IPS-20b (cell line): Measurements from ENCODE around the gene VWA5A.

ENCODE experiments used
- H3K27ac ChIP-seq: one replicate; pipeline ENCODE4 v1.5.1; 2013; ENCODE audit warnings: low read length
- H3K27me3 ChIP-seq: 2 replicates; pipeline ENCODE4 v1.6.1; 2013; ENCODE audit warnings: mild to moderate bottlenecking, low read length, inconsistent platforms; ENCODE audit not compliant: insufficient read depth
- H3K36me3 ChIP-seq: 2 replicates; pipeline ENCODE4 v1.6.1; 2013; ENCODE audit warnings: low read depth, mild to moderate bottlenecking, inconsistent platforms, low read length, moderate library complexity; ENCODE audit not compliant: insufficient read depth
- H3K4me1 ChIP-seq: 2 replicates; pipeline ENCODE4 v1.6.1; 2013; ENCODE audit warnings: mild to moderate bottlenecking, control low read depth, inconsistent platforms, low read length, moderate library complexity; ENCODE audit not compliant: insufficient read depth
- H3K4me3 ChIP-seq: 2 replicates; pipeline ENCODE4 v1.5.1; 2013; ENCODE audit warnings: mild to moderate bottlenecking, low read length, inconsistent platforms
- H3K9ac ChIP-seq: 2 replicates; pipeline ENCODE4 v1.6.1; 2013; ENCODE audit warnings: low read depth, mild to moderate bottlenecking, inconsistent platforms, low read length, moderate library complexity
- H3K9me3 ChIP-seq: 2 replicates; pipeline ENCODE4 v1.6.1; 2013; ENCODE audit warnings: mild to moderate bottlenecking, low read depth, low read length, inconsistent platforms; ENCODE audit not compliant: insufficient read depth

Gene VWA5A

DNA sequence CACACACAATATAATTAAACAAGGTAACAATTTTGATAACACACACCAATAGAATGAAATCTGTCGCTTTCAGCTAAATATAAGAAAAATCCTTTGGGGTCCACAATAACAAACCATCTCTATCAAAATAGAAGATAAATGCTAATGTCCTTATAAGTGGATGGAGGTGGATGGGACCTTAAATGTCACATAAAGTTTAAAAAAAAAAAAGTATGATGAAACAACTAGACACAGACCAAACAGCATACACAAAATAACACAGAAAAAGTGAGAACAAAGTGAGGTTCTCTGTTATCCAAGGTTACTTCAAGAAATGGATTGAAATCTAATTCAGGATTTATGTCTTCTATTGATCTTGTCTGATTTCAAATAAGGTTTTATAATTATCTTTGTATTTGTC is 57.3 kb downstream of the VWA5A start:
- Histone ChIP-seq H3K27ac (no peak overlapping the region), H3K36me3 (no peaks in the 10 kb centered on the region), H3K27me3 (peaks cover 52% of the 10 kb centered on the region), H3K9ac (no peak overlapping the region), H3K9me3 (no peaks in the 10 kb centered on the region), H3K4me1 (no peaks in the 10 kb centered on the region; the same call in 1 of the 2 replicates), H3K4me3 (no peak overlapping the region)

DNA sequence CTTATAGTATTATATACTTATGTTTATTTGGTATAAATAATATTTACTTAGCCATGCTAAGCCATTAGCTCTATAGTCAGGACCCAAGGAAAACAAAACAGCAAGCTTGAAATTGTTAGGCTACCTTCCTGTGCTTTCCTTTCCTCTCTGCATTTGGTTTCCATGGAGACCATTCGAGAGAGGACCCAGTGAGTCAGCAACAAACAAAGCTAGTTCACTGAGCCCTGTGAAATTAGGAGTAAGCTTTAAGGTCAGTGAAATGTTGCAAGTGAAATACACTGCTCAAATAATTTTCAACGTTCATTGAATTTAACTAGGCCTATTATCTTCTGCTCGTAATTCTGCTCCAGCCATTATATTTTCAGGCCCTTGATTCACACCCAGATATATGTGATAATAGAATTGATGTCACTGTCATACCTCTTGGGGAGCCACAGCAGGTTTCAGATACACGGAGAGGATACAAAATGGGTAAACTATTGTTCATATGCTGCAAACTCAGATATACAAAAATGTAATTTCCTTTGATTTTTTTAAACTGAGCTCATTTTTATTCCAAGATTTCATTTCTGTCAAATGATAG is 58.8 kb downstream of the VWA5A start:
- Histone ChIP-seq H3K27me3 (peaks cover 38% of the 10 kb centered on the region), H3K4me3 (no peak overlapping the region), H3K4me1 (no peaks in the 10 kb centered on the region; the same call in 1 of the 2 replicates), H3K27ac (no peak overlapping the region), H3K9ac (no peak overlapping the region), H3K36me3 (no peaks in the 10 kb centered on the region), H3K9me3 (no peaks in the 10 kb centered on the region)

DNA sequence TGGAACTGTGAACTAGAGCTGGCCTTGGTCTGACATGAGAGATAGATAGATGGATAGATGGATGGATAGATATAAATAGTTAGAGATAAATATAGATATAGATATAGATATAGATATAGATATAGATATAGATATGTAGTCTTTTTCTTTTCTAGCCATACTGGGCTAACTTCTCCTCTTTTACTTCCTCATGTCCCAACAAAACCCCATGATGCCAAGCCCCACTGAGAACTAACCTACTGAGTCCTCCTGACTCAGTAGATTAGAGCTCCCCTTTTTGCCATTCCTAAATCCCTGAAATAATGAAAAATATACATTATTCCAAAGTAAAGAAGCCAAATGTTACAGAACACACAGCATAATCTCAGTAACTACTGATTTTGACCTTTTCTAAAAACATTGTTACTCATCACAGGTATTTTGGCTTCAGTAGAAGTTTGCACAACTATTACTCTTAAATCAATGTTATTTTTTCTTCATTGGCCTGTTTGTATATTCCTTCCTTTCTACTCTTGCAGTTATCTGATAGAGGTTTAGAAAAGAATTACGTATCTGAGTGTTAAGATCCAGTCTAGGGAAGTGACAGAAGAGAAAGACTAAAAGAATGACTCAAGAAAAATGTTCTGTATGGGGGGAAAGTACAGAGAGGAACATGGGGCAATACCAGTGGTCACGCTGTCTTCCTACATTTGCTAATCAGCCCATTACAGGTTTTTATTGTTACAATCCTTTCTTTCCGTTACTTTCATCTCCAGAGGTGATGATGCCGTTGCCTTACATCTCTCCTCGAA is 61.9 kb downstream of the VWA5A start:
- H3K27ac ChIP-seq, result no peak overlapping the region
- H3K36me3 ChIP-seq, result no peaks in the 10 kb centered on the region
- H3K4me1 ChIP-seq, result no peaks in the 10 kb centered on the region; the same call in 1 of the 2 replicates
- no peak overlapping the region for H3K4me3 ChIP-seq
- H3K9me3 ChIP-seq, result no peaks in the 10 kb centered on the region
- no peak overlapping the region for H3K9ac ChIP-seq
- peaks cover 17% of the 10 kb centered on the region; the same call in 1 of the 2 replicates for H3K27me3 ChIP-seq

DNA sequence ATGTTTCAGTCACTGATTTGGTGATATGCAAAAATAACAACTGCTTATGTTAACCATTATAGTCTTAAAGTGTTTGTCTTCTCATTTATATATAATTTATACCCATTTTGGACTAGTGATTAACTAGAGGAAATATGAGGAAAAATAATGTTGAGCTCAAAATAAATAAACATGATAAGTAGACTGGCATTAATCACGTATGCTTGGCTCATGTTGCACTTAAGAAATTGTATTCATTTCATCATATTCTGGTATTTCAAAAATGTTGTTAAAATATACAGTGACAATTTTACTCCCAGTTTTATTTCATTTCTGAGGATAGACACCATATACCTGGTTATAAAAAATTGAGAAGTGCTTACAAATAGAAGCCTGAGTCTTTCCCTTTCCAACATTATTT is 64.1 kb downstream of the VWA5A start:
- H3K4me3 ChIP-seq, result no peak overlapping the region
- no peaks in the 10 kb centered on the region for H3K36me3 ChIP-seq
- H3K9ac ChIP-seq, result no peak overlapping the region
- H3K27me3 ChIP-seq, result peaks cover 7% of the 10 kb centered on the region; the same call in 1 of the 2 replicates
- H3K9me3 ChIP-seq, result no peaks in the 10 kb centered on the region
- H3K4me1 ChIP-seq, result no peaks in the 10 kb centered on the region
- no peak overlapping the region for H3K27ac ChIP-seq

DNA sequence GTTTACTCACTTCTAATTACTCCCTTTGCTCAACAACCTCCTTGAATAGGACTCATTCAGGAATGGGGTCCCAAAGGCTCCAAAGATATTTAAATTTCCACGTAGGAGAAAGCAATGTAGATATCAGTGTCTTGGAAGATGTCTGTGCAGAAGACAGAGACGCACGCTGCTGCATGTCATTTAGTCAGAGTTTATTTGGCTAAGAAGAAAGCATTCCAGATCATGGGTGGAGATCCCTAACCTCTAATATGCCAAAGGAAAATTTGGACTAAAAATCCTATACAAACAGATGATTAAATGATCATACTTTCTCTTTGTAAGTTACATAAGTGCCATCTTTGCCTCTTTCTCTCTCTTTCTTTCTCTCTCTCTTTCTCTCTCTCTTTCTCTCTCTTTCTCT is 67.8 kb downstream of the VWA5A start, which contains the start of gene OR10D3:
Gene OR10D3, plus strand, starts transcription at position 278 of the 400 bp plus-strand sequence. CDS start 1,925 bp downstream, outside the sequence.
- H3K9me3 ChIP-seq, result no peaks in the 10 kb centered on the region
- no peak within 1 kb of the TSS for H3K9ac ChIP-seq
- no peak within 1 kb of the TSS for H3K27ac ChIP-seq
- no peak within 1 kb of the TSS for H3K4me3 ChIP-seq
- no peaks in the 10 kb centered on the region for H3K4me1 ChIP-seq
- H3K27me3 ChIP-seq, result peaks cover 2% of the 10 kb centered on the region; the same call in 1 of the 2 replicates
- H3K36me3 ChIP-seq, result no peaks in the 10 kb centered on the region

DNA sequence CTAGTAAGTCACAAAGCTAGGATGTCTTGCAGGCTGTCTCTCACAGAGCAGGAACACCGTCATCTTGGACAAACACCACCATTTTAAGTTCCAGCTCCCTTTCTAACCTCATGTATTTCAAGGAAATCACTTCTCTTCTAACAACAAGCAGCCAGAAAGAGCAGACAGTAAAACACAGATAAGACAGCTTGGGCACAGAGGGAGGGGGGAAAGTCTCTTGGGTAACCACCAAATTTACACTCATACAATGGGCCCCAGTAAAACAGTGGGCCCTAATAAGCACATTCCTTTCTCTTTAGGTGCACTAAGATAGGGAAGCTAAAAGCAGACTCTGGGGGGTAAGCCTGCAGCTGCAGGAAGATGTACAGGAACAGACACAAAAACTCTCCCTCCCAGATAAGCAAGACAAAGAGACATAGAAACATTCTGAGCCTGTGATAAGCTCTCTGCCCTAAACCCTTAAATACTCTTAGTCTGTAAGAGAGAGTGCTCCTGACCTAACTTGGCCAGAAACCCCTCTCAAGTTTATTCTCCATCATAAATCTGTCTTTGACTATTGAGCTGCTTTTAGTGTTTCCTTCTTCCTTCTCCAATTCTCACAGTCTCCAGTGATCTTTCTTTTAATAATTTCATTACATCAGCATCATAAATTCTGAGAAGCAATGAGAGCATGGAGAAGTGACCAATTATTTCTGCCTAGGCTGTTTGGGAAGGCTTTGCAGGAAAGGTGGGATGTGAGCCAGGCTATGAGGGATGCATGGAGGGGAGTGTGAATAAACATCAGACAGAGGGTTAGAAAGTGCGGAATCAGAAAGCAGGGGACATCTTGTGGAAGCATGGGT is 75.3 kb downstream of the VWA5A start:
- H3K9ac ChIP-seq, result no peak overlapping the region
- no peak overlapping the region for H3K4me3 ChIP-seq
- H3K4me1 ChIP-seq, result peaks cover 9% of the 10 kb centered on the region; the same call in 1 of the 2 replicates
- no peaks in the 10 kb centered on the region for H3K9me3 ChIP-seq
- no peak overlapping the region for H3K27ac ChIP-seq
- peaks cover 43% of the 10 kb centered on the region for H3K27me3 ChIP-seq
- no peaks in the 10 kb centered on the region for H3K36me3 ChIP-seq

DNA sequence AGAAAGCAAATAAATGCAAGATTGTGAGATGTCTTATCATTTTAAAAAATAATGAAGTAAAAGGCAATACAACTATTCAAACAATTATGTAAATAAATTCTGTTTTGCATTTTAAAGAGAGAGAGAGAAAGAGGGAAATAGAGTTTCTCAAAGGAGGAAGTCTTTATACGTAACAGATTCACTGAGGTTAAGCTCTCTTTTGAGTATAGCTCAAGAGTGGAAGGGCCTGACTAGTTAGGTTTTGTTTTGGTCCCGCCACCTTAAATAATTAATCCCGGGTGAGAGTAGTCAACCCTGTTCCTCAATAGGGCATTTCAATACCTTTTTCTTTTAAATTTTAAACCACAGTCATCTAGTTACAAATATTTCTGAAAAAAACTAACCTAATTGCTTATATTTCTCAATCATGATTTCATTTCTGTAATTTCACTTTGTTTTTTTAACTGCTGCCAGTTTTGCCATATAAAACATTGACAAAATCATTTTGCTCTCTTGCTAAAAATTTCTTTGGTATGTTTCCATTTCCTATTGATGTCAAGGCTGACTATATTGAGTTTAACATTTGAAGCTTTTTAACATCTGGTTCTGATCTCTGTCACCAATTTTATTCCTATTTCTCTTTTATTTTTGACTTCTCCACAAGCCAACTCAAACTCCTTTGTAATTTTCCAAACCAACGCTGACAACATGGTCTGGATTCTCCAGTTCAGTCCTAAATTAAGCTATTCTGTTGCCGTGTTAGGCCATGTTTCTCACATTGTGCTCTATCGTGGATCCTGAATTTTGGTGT is 78.2 kb downstream of the VWA5A start:
- H3K27me3 ChIP-seq, result peaks cover 38% of the 10 kb centered on the region
- H3K27ac ChIP-seq, result no peak overlapping the region
- no peaks in the 10 kb centered on the region for H3K36me3 ChIP-seq
- H3K9ac ChIP-seq, result no peak overlapping the region
- peaks cover 9% of the 10 kb centered on the region; the same call in 1 of the 2 replicates for H3K4me1 ChIP-seq
- H3K9me3 ChIP-seq, result no peaks in the 10 kb centered on the region
- H3K4me3 ChIP-seq, result no peak overlapping the region

DNA sequence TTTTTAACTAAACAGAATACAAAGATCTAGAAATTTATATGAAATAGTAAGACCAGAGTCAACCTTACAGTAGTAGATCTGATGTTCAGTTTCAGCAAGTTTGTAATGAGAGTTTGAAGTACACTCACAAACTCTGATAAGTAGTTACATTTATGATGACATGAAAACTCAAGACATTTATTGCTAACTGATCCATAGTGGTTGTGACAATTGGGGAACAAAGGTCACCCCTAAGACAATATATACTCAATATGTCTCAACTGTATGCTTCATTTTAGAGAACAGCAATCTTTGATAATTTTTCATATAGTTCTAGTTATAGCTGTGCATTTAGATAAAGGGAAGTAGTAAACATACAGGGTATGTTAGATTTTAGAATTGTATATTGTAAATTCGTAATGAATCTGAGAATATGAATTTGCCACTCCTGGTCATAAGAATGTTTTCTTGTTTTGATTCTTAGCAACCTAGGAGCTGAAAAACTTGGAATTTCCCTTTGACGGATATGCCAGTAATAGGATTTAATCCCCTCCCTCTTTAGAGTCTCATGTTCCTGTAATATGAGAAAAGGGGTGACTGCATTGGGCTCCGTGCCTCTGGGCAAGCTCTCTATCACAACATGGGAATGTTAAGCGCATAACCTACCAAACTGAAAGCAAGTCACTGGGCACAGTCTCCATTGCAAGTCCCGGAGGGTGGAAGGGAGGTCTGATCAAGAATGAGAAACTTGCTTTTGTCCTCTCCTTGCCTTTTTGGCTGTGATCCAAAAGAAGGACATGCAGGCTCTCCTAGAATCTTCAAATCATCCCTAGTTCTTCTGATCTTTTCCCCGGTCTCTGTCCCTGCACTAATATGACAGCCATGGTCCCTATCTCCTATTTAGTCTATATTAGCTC is 79.3 kb downstream of the VWA5A start:
- H3K36me3 ChIP-seq, result no peaks in the 10 kb centered on the region
- no peak overlapping the region for H3K4me3 ChIP-seq
- H3K27me3 ChIP-seq, result peaks cover 27% of the 10 kb centered on the region
- H3K9ac ChIP-seq, result no peak overlapping the region
- H3K9me3 ChIP-seq, result no peaks in the 10 kb centered on the region
- peaks cover 9% of the 10 kb centered on the region; the same call in 1 of the 2 replicates for H3K4me1 ChIP-seq
- no peak overlapping the region for H3K27ac ChIP-seq

DNA sequence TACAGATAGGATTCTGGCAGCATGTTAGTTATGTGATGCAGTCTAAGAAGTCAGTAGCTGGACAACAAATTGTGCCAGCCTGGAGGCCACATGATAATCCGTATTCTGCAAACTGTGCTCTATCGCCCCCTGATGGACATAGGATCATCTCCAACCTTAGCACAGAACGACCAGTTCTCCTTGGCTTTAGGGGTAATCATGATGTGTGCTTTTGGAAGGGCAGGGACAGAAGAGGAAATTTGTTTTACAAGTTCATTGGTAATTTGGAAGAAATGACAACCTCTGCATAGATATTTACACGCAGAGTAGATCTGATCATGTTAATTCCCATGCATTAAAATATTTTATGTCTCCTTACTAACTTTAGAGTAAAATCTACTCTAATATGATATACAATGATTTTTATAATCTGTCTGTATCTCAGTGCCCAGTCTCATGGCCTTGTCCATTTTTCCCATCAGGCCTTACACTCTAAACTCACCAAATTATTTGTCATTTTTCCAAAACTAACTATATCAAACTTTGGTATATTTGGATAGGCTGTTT is 80.0 kb downstream of the VWA5A start:
- Histone ChIP-seq H3K36me3 (no peaks in the 10 kb centered on the region), H3K27me3 (peaks cover 19% of the 10 kb centered on the region), H3K27ac (no peak overlapping the region), H3K9me3 (no peaks in the 10 kb centered on the region), H3K4me3 (no peak overlapping the region), H3K9ac (no peak overlapping the region), H3K4me1 (peaks cover 5% of the 10 kb centered on the region; the same call in 1 of the 2 replicates)
